Activated T-cell treated with anti-CD3 and anti-CD28 coated beads, Interleukin-2, amount 50 U/mL, for 4 hours (primary cell): ENCODE results near the gene KCNJ3. TPM values are rescaled to one million over a fixed set of nuclear protein-coding genes. Genes with fewer than 3 reads are reported as not detected.

Experiments
- ATAC-seq, 2 donors: fragments of 200-7000 bp; cut with Tn5 transposase; one replicate each; pipeline ENCODE4 v1.10.0; 2021
- DNase-seq: peaks from one replicate; pipeline ENCODE4 v3.0.0-alpha.2; 2020
- H3K27me3 Mint-ChIP-seq: one replicate; pipeline ENCODE4 v1.8.0; 2021; ENCODE audit warnings: low read depth, mixed read lengths
- H3K36me3 Mint-ChIP-seq: one replicate; pipeline ENCODE4 v1.8.0; 2022; ENCODE audit warnings: mixed read lengths; ENCODE audit not compliant: insufficient read depth
- H3K4me1 Mint-ChIP-seq: one replicate; pipeline ENCODE4 v1.8.0; 2021; ENCODE audit warnings: low read depth, mixed read lengths
- H3K4me3 Mint-ChIP-seq: one replicate; pipeline ENCODE4 v1.8.0; 2021; ENCODE audit warnings: mild to moderate bottlenecking, moderate library complexity, mixed read lengths
- H3K9me3 Mint-ChIP-seq: one replicate; pipeline ENCODE4 v1.8.0; 2021; ENCODE audit warnings: mixed read lengths
- total RNA-seq, 3 donors: library from RNA; stranded (reverse); gene quantifications; one replicate each; pipeline ENCODE4 v1.2.1, GENCODE V29; 2021

Gene KCNJ3
- total RNA-seq, 3 donors from 2014 or later = not detected

DNA sequence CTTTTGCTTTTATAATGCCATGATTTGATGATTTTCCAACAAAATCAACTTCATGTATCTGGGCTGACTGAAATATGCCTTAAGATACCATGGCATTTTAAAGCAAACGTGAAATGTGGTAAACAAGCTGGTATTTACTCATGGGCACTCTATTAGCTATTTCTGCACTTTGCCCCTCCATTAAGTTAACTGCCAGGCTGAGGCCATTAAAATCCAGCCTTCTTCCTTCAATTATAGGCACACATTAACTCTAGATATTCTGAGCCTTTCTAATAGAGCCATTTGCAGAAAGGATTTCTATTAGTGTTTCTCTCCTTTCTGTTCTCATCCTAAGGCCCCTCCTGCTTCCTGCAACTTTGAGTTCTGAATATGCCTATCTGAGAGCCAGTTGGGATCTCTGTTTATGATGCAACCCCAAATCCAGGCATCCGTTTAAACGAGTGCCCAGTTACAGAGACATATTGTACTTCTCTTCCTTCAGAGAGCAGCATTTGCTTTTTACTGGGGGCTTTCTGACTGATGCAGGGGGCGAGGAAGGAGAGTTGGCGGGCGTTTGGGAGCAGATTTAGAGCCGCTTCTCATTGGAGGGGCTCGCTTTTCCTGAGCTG is 1.6 kb upstream of the KCNJ3 start:
- no peaks in the 10 kb centered on the region for H3K9me3 Mint-ChIP-seq

DNA sequence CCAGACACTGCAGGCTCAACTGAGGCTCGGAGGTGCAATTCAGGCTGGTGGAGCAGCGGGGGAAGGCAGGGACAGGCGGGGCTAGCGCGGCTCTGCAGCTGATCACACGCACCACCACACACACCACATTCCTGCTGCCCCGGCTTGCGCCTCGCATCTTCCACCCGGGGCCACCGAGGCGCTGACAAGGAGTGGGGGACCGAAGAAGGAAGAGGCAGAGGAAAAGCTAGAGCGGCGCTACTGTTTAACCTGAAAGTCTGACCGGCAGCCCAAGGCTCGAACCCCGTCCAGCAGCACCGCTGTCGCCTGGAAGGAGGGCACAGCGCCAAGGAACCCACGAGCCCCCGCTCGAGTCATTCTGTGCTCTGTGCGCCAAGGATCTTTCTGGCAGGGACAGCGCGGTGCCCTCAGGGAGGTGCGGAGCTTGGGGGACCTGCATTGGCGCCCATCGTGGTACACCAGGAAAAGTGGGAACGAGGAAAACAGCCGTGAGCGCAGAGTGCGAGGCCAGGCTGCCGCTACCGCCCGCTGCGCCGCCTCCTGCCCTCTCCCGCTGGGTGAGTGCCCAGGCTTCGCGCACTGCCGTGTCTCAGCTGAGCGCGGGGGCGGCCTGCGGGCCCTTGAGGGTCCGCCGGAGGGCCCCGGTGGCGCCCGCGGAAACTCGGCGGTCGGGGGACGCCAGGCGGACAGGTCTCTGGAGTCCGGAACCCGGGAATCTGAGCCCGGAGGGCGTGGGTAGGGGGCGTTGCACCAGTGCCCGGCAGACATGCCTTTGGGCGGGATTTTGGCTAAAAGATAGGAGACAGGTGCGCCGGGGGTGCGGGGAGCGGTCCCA is 860 bp upstream of the KCNJ3 start:
- H3K36me3 Mint-ChIP-seq = no peaks in the 10 kb centered on the region
- peaks cover 3% of the 10 kb centered on the region for H3K4me1 Mint-ChIP-seq
- no peak overlapping the region for H3K4me3 Mint-ChIP-seq
- H3K9me3 Mint-ChIP-seq = no peaks in the 10 kb centered on the region
- peaks cover 33% of the 10 kb centered on the region for H3K27me3 Mint-ChIP-seq
- no peak for DNase-seq
- no peak for ATAC-seq

More for the DNA sequence above, 1.6 kb upstream of the KCNJ3 start:
- no peaks in the 10 kb centered on the region for H3K36me3 Mint-ChIP-seq
- peaks cover 3% of the 10 kb centered on the region for H3K4me1 Mint-ChIP-seq
- DNase-seq (no peak), ATAC-seq (no peak)
- no peak overlapping the region for H3K4me3 Mint-ChIP-seq
- H3K27me3 Mint-ChIP-seq = peaks cover 33% of the 10 kb centered on the region

DNA sequence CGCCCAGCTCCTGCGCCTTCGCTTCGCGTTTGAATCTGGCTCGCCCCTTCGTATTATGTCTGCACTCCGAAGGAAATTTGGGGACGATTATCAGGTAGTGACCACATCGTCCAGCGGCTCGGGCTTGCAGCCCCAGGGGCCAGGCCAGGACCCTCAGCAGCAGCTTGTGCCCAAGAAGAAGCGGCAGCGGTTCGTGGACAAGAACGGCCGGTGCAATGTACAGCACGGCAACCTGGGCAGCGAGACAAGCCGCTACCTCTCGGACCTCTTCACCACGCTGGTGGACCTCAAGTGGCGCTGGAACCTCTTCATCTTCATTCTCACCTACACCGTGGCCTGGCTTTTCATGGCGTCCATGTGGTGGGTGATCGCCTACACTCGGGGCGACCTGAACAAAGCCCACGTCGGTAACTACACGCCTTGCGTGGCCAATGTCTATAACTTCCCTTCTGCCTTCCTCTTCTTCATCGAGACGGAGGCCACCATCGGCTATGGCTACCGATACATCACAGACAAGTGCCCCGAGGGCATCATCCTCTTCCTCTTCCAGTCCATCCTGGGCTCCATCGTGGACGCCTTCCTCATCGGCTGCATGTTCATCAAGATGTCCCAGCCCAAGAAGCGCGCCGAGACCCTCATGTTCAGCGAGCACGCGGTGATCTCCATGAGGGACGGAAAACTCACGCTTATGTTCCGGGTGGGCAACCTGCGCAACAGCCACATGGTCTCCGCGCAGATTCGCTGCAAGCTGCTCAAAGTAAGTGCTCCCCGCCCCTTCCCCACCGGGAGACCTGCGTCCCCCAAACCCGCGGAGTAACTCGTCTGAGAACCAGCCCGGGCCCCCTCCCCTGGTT is 453 bp downstream of the KCNJ3 start:
- Mint-ChIP-seq H3K4me3 (no peak overlapping the region), H3K9me3 (no peaks in the 10 kb centered on the region), H3K36me3 (no peaks in the 10 kb centered on the region), H3K27me3 (peaks cover 33% of the 10 kb centered on the region), H3K4me1 (peaks cover 3% of the 10 kb centered on the region)
- ATAC-seq = peak in 1 of 2 donors; percentile 27
- DNase-seq = no peak

DNA sequence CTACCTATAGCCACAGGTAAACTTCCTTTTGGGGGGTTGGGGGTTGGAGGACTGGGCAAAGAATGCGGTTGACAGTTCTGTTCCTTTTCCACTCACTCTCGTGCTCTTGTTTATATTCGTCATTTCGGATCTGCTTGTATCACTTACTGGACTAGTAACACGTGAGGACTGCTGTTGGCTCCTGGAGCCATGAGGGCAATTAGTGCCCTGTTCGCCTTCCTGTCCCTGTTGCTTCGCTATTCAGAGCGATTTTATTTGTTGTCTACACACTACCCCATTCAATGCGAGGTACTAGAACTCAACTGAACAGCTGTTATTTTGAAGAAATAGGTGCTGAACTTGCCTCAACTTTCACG is 1.1 kb downstream of the KCNJ3 start:
- no peak overlapping the region for H3K4me3 Mint-ChIP-seq
- H3K9me3 Mint-ChIP-seq = no peaks in the 10 kb centered on the region
- DNase-seq = no peak
- peaks cover 33% of the 10 kb centered on the region for H3K27me3 Mint-ChIP-seq
- H3K36me3 Mint-ChIP-seq = no peaks in the 10 kb centered on the region
- ATAC-seq = no peak
- H3K4me1 Mint-ChIP-seq = peaks cover 3% of the 10 kb centered on the region

DNA sequence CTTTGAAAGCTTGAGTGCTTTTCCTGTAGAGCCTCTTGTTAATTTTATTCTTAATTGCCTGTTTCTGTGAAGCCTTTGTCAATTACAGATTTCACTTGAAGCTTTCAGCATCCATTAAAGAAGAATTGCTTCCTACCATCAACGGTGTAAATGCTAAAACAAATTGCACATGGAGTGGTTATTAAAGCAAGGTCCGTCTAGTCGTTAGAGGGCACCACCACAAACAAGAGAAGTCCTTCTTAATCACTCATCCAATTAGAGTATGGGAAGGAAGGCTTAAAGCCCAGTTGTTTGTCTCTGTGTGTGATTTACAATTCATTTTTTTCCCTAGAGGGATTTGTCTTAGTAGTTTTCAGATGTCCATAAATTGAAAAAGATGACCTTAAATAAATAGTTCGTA is 1.6 kb downstream of the KCNJ3 start:
- peaks cover 33% of the 10 kb centered on the region for H3K27me3 Mint-ChIP-seq
- peaks cover 3% of the 10 kb centered on the region for H3K4me1 Mint-ChIP-seq
- DNase-seq (no peak), ATAC-seq (no peak)
- no peak overlapping the region for H3K4me3 Mint-ChIP-seq
- H3K9me3 Mint-ChIP-seq = no peaks in the 10 kb centered on the region
- H3K36me3 Mint-ChIP-seq = no peaks in the 10 kb centered on the region

DNA sequence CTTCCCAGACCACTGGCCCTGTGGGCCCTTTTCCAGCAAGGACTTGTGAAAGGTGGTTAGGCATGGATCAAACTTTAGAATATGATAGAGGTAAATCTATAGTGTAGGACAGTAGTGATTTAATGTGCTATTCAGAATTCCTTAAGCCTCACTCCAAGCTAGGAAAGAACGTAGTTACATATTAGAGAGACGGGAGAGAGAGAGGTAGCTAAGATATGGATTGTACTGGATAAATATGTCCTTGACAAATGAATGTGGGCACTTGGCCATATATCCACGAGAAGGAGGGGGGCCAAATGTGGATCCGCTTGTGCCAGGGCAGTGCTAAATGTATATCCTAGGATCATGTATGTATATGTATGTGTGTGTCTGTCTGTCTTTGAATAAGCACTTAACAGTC is 6.5 kb downstream of the KCNJ3 start:
- Mint-ChIP-seq H3K4me1 (no peaks in the 10 kb centered on the region), H3K27me3 (no peaks in the 10 kb centered on the region), H3K4me3 (no peak overlapping the region), H3K36me3 (no peaks in the 10 kb centered on the region), H3K9me3 (no peaks in the 10 kb centered on the region)
- ATAC-seq (no peak), DNase-seq (no peak)

DNA sequence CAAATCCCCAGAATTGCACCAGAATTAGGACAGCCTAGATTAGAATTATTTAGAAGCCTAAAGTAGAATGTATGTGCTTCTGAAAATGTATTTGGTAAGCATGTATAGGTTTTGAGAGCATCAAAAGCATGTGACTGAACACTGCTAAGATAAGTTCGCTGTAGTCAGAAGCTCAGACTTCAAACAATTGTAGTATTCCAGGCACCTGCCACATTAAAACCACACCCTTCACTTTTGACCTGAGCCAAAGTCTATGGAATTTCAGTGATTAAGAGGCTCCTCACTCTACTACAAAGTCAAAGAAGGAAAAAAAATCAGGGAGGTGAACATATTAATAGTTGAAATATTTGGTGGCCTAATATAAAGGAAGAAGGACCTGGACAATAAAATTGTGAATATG is 8.2 kb downstream of the KCNJ3 start:
- DNase-seq (no peak), ATAC-seq (no peak)
- H3K36me3 Mint-ChIP-seq = no peaks in the 10 kb centered on the region
- no peaks in the 10 kb centered on the region for H3K4me1 Mint-ChIP-seq
- H3K9me3 Mint-ChIP-seq = no peaks in the 10 kb centered on the region
- no peaks in the 10 kb centered on the region for H3K27me3 Mint-ChIP-seq
- no peak overlapping the region for H3K4me3 Mint-ChIP-seq

DNA sequence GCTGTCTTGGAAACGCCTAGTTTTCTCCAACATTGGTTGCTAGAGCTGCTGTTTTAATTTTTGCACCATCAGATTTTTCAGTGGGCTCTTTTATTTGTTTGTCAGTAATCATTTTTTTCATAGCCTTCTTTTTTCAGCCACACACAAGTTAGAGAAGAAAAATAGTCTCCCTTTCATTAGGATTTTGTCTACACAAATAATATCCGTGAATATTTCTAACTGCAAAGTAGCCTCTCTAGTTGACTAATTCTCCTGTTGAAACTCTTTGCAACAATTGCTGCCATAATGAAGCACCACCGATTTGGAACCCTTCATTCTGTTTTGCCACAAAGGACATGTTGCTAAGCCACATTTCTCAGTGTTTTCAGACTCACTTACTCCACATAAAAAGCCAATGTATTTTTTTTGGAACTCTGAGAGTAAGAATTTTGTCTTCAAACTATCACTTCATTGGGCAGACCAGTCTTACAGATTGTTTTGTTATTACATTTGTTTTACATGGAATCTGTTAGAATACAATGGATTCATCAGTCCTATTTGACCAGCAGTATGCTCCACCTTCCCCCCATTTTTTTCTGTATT is 9.6 kb downstream of the KCNJ3 start:
- no peak for ATAC-seq

DNA sequence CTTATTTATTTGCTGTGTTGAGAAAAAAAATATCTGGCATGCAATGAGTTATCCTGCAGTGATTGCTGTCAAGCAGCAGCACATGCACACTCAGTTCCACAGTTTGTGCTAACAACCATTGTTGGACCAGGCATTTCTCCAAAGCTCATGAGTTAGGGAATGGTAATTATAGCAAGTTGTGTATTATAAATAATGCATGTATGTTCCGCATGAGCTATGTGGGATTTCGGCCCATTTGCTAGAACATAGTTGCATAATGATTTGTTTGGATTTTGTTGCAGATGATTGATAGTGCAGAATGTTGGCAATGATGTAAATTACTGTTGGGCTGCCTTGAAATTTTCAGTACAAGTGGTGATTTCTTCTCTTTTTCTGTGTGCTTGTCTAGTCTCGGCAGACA is 10.7 kb downstream of the KCNJ3 start:
- Mint-ChIP-seq H3K9me3 (no peaks in the 10 kb centered on the region), H3K27me3 (no peaks in the 10 kb centered on the region), H3K36me3 (no peaks in the 10 kb centered on the region), H3K4me1 (no peaks in the 10 kb centered on the region), H3K4me3 (no peak overlapping the region)
- ATAC-seq (no peak), DNase-seq (no peak)

More for the DNA sequence above, 9.6 kb downstream of the KCNJ3 start:
- Mint-ChIP-seq H3K27me3 (no peaks in the 10 kb centered on the region), H3K4me3 (no peak overlapping the region), H3K4me1 (no peaks in the 10 kb centered on the region), H3K9me3 (no peaks in the 10 kb centered on the region), H3K36me3 (no peaks in the 10 kb centered on the region)
- no peak for DNase-seq

DNA sequence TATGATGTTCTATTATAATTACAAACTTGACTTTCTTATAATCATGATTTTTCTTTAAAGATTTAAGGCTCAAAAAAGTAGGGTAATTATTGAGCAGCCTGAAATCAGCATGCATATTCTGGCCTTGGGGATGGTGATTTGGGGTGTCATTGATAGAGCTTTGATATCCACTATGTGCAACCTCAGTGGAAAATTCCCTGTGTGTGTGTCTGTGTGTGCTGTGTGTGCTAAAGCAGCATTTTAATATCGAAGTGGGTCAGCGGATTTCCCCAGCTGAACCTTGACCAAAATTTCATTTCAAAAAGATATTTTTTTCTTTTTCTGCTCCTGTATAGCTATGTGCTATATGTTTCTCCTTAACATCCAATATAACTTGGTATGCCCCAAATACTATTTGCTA is 11.6 kb downstream of the KCNJ3 start:
- no peak for ATAC-seq
- no peaks in the 10 kb centered on the region for H3K36me3 Mint-ChIP-seq
- H3K4me1 Mint-ChIP-seq = no peaks in the 10 kb centered on the region
- no peaks in the 10 kb centered on the region for H3K27me3 Mint-ChIP-seq
- H3K4me3 Mint-ChIP-seq = no peak overlapping the region
- DNase-seq = no peak
- H3K9me3 Mint-ChIP-seq = no peaks in the 10 kb centered on the region

DNA sequence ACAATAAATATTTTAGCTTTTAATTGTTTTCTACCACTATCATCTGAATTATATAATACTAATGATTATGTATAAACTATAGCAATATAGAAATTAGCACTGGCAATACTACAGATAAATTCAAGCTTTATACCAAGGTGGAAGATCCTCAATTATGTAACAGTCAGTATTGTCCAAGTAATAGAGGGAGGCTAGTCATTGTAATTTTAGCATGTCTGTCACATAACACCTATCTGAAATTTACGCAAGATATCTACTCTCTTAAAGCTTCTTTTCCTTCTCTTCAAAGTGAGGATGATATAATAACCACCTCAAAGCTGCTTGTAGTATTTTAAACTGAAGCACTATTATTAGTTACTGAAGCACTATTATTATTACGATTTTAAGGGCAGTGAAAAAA is 12.2 kb downstream of the KCNJ3 start:
- DNase-seq (no peak), ATAC-seq (no peak)
- no peaks in the 10 kb centered on the region for H3K27me3 Mint-ChIP-seq
- H3K4me3 Mint-ChIP-seq = no peak overlapping the region
- no peaks in the 10 kb centered on the region for H3K9me3 Mint-ChIP-seq
- no peaks in the 10 kb centered on the region for H3K4me1 Mint-ChIP-seq
- no peaks in the 10 kb centered on the region for H3K36me3 Mint-ChIP-seq

DNA sequence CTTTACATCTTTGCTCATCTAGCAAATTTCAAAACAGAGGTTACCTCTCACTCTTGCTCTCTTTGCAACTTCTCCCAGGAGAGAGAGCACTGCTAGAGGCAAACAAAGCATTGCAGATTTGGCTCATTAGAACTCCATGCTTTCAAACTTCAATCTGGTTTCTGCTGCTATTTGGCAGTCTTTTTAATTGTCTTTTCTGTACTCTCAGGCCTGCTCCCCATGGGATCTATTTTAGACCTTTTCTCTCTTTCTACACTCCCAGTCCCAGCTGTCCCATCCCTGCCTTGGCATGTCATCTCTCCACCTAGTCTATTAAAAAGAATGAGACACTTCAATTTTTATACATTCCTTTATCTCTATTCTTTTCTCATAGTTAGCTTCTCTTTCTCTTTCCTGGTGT is 15.2 kb downstream of the KCNJ3 start:
- no peaks in the 10 kb centered on the region for H3K27me3 Mint-ChIP-seq

DNA sequence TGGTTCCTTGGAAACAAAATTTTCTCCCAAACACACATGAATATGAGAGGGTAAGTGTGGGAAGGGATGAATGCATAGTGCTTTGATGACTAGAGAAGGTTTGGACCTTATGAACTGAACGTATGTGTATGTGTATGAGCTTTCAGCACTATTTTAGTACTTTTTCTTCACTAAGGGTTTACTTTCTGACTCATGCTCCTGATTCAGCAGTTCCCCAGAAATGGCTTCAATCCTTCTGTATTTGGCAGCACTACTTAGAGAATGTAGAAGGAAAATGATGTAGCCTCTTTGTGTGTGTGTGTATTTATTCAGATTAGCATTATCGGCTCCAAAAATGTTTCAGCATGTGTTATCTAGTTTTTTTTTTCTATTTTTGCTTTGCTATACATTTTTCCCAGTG is 22.2 kb downstream of the KCNJ3 start:
- Mint-ChIP-seq H3K4me3 (no peak overlapping the region), H3K27me3 (no peaks in the 10 kb centered on the region), H3K9me3 (peaks cover 7% of the 10 kb centered on the region), H3K36me3 (no peaks in the 10 kb centered on the region), H3K4me1 (no peaks in the 10 kb centered on the region)
- ATAC-seq (no peak), DNase-seq (no peak)

More for the DNA sequence above, 15.2 kb downstream of the KCNJ3 start:
- DNase-seq (no peak), ATAC-seq (no peak)
- Mint-ChIP-seq H3K36me3 (no peaks in the 10 kb centered on the region), H3K4me3 (no peak overlapping the region), H3K4me1 (no peaks in the 10 kb centered on the region), H3K9me3 (no peaks in the 10 kb centered on the region)

DNA sequence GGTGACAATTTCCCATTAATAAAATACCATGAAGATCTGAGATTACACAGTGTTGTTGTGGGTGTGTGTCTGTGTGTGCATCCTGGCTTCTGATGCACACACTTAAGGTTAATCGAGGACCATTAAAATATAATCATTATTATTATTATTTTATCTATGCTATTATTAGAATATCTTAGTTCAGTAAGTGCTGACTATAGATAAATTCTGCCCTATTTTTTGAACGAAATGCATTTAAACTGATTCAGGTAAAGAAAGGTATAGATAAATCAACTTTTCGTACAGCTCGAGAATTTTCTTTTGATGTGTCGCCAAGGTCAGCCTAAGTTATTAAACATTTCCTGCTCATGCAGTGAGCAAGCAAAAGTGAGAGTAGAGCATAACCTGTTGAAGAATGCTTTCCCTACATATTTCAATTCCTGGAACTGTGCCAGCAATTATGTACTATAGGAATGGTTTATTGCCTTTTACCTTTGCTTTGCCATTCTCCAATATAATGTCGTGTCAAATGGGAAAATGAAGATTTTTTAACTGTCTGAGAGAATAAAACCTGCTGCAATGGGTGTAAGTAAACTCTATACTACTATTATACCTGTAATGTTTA is 25.8 kb downstream of the KCNJ3 start:
- Mint-ChIP-seq H3K9me3 (peaks cover 11% of the 10 kb centered on the region), H3K4me3 (no peak overlapping the region), H3K27me3 (no peaks in the 10 kb centered on the region), H3K4me1 (no peaks in the 10 kb centered on the region), H3K36me3 (no peaks in the 10 kb centered on the region)
- no peak for DNase-seq
- no peak for ATAC-seq
